SJSA1 (cell line): ENCODE results near the gene CCDC7. TPM values are rescaled to one million over a fixed set of nuclear protein-coding genes. Genes with fewer than 3 reads are reported as not detected.
"Not testable (repeated sequence)": the region's sequence is repeated elsewhere in the genome, so short reads cannot be mapped to it uniquely, and the experiment has no call there.

Experiments used
- DNase-seq, 2 experiments: peaks; one replicate each; pipeline ENCODE4 v3.0.0-alpha.2; 2015 to 2020; ENCODE audit warnings: low spot score in 2 of 2, low read depth in 1 of 2
- H3K27ac ChIP-seq: fragments of 250-450 bp; sonication (Bioruptor Pico); 2 replicates; pipeline ENCODE4 v1.5.1; 2020; ENCODE audit warnings: mild to moderate bottlenecking, moderate library complexity
- H3K27me3 ChIP-seq: fragments of 250-450 bp; sonication (Bioruptor Pico); replicated peaks from 2 replicates; pipeline ENCODE4 v1.5.1; 2020; ENCODE audit warnings: mild to moderate bottlenecking, moderate library complexity
- H3K36me3 ChIP-seq: fragments of 250-450 bp; sonication (Bioruptor Pico); 2 replicates; pipeline ENCODE4 v1.5.1; 2020; ENCODE audit warnings: mild to moderate bottlenecking
- H3K4me1 ChIP-seq: fragments of 250-450 bp; sonication (Bioruptor Pico); replicated peaks from 2 replicates; pipeline ENCODE4 v1.6.1; 2021; ENCODE audit warnings: mild to moderate bottlenecking
- H3K4me3 ChIP-seq: fragments of 250-450 bp; sonication (Bioruptor Pico); 2 replicates; pipeline ENCODE4 v1.5.1; 2020; ENCODE audit warnings: mild to moderate bottlenecking
- H3K9me3 ChIP-seq: fragments of 250-450 bp; sonication (Bioruptor Pico); replicated peaks from 2 replicates; pipeline ENCODE4 v1.5.1; 2020; ENCODE audit warnings: mild to moderate bottlenecking
- total RNA-seq: library from RNA; depleted of rRNA; stranded (reverse); fragments of >200 nt; shearing (Covaris generic); gene quantifications from 2 replicates; pipeline ENCODE4 v1.2.3, GENCODE V29; 2014

The CCDC7 gene
- total RNA-seq, 1 experiment from 2014 or later, result 4.8 TPM

DNA sequence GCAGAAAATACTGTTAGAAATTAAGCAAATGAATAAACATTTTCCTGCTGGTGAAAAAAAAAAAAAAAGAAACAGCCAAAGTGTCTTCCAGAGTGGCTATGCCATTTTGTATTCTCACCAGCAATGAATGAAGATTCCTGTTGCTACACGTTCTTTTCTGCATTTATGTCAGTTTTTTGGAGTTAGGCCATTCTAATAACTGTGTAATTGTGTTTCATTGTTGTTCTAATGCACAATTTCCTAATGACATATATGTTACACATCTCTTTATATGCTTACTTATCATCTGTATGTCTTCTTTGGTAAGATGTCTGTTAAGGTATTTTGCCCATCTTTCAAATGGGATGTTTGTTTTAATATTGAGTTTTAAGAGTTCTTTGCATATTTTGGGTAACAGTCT lies 298.4 kb downstream of the CCDC7 start:
- DNase-seq, result no peak
- Histone ChIP-seq H3K27ac (no peak overlapping the region), H3K4me3 (no peak overlapping the region), H3K4me1 (no peaks in the 10 kb centered on the region), H3K27me3 (no peaks in the 10 kb centered on the region), H3K9me3 (no peaks in the 10 kb centered on the region), H3K36me3 (no peaks in the 10 kb centered on the region)

DNA sequence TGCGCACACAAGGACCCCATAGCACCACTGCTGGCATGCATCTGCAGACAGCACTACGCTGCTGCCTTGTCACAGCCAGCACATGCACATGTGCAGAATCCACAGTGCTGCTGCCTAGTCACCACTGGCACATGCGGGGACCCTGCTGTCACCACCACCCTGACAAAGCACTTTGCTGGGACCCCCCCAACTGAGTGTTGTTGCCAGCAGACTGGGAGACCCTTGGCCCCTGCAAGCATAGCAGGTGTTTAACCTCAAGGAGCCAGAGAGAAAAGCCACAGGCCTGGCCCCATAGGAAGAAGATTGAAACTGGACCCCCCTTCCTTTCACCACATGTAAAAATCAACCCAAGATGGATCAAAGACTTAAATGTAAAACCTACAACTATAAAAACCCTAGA lies 300.9 kb downstream of the CCDC7 start:
- Histone ChIP-seq H3K4me1 (no peaks in the 10 kb centered on the region), H3K27me3 (no peaks in the 10 kb centered on the region), H3K9me3 (no peaks in the 10 kb centered on the region), H3K27ac (no peak overlapping the region), H3K4me3 (no peak overlapping the region), H3K36me3 (no peaks in the 10 kb centered on the region)
- DNase-seq, result no peak

DNA sequence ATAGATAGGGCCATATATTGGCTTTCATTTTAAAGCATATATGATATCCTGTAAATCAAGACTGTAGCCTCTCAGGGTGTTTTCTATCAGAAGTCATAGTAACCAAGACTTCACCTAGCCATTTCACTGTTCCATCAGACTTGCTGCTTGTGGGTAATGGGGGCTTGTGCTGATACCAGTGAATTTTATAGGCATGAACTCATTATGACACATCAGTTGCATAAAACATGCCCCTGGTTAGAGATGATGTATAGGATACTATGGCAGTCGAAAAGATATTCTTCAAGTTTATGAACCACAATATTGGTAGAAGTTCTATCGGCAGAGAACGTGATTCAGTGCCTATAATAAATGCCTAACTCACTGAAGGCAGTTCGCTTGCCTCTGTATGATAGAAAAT lies 305.6 kb downstream of the CCDC7 start:
- Histone ChIP-seq H3K4me1 (no peaks in the 10 kb centered on the region), H3K9me3 (no peaks in the 10 kb centered on the region), H3K4me3 (no peak overlapping the region), H3K27ac (no peak overlapping the region), H3K36me3 (no peaks in the 10 kb centered on the region), H3K27me3 (no peaks in the 10 kb centered on the region)
- no peak for DNase-seq

DNA sequence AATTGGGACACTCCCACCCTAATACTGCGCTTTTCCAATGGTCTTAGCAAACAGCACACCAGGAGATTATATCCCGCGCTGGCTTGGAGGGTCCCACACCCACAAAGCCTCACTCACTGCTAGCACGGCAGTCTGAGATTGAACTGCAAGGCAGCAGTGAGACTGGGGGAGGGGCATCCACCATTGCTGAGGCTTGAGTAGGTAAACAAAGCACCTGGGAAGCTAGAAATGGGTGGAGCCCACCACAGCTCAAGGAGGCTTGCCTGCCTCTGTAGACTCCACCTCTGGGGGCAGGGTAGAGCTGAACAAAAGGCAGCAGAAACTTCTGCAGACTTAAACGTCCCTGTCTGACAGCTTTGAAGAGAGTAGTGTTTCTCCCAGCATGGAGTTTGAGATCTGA lies 309.0 kb downstream of the CCDC7 start:
- not testable (repeated sequence) for DNase-seq, H3K36me3 ChIP-seq, H3K4me1 ChIP-seq, H3K27me3 ChIP-seq, H3K27ac ChIP-seq, H3K4me3 ChIP-seq, H3K9me3 ChIP-seq

DNA sequence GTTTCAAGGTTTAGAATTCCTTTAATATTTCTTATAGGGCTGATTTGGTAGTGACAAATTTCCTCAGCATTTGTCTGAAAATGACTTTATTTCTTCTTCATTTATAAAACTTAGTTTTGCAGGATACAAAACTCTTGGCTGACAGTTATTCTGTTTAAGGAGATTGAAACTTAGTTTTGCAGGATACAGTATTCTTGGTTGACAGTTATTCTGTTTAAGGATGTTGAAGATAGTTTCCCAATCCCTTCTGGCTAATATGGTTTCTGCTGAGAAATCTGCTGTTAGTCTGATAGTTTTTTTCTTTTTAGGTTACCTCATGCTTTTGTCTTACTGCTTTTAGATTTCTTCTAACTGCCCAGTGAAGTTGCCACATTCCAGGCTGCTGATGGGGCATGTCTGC lies 325.3 kb downstream of the CCDC7 start:
- Histone ChIP-seq H3K4me3 (no peak overlapping the region), H3K27ac (no peak overlapping the region), H3K27me3 (no peaks in the 10 kb centered on the region; the same call in 1 of the 2 replicates), H3K36me3 (no peaks in the 10 kb centered on the region), H3K4me1 (no peaks in the 10 kb centered on the region), H3K9me3 (no peaks in the 10 kb centered on the region)
- DNase-seq, result no peak

DNA sequence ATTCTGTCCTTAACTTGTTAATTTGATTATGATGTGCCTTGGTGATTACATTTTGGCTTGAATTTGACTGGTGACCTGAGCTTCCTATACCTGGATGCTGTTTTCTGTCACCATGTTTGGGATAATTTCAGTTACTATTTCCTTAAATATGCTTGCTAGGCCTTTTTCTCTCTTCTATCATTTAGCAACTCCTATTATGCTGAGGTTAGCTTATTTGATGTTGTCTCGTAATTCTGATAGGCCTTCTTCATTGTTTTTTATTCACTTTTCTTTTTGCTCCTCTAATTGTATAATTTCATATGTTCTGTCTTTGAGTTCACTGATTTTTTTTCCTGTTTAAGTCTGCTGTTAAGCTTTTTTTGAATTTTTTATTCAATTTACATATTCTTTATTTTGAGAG lies 327.2 kb downstream of the CCDC7 start:
- Histone ChIP-seq H3K27ac (no peak overlapping the region), H3K4me3 (no peak overlapping the region), H3K9me3 (no peaks in the 10 kb centered on the region), H3K4me1 (no peaks in the 10 kb centered on the region), H3K27me3 (no peaks in the 10 kb centered on the region; the same call in 1 of the 2 replicates), H3K36me3 (no peaks in the 10 kb centered on the region)
- no peak for DNase-seq

DNA sequence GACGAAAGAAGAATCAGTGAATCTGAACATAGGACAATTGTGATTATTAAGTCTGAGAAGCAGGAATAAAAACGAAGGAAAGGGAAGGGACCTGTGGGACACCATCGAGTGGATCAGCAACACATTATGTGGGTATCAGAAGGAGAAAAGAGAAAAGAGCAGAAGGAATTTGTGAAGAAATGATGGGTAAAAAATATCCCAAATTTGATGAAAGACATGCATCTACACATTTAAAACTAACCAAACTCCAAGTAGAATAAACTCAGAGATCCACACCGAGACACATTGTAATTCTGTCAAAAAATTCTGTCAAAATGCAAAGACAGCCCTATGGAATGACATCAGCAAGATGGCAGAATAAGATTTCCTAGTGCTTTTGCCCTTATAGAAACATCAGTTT lies 341.0 kb downstream of the CCDC7 start:
- Histone ChIP-seq H3K36me3 (no peaks in the 10 kb centered on the region), H3K4me1 (no peaks in the 10 kb centered on the region), H3K9me3 (no peaks in the 10 kb centered on the region), H3K27ac (no peak overlapping the region), H3K27me3 (no peaks in the 10 kb centered on the region), H3K4me3 (no peak overlapping the region)
- DNase-seq, result no peak

DNA sequence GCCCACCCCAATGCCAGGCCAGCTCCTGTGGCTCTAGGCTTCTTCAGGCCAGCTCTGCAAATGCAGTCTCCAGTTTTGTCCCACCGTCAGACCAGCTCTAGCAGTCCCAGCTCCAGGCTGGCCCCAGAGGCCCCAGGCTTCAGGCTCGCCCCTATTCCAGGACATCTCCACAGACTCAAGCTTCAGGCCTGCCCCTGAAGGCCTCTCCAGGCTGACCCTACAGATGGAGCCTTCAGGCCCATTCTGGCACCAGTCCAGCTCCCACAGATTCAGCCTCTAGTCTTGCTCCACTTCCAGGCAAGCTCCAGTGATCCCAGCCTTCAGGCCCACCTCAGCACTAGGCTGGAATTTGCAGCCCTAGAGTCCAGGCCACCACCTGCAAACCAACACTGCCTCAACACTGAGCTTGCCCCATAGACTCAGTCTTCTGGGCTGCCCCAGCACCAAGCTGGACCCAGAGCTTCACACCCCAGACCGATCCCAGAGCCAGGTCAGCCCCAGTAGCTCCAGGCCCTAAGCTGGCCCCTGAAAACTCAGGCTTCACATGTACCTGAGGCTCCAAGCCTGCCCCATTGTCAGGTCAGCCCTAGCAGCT lies 341.8 kb downstream of the CCDC7 start:
- Histone ChIP-seq H3K27me3 (no peaks in the 10 kb centered on the region), H3K9me3 (no peaks in the 10 kb centered on the region), H3K36me3 (no peaks in the 10 kb centered on the region), H3K27ac (no peak overlapping the region), H3K4me3 (no peak overlapping the region), H3K4me1 (no peaks in the 10 kb centered on the region)
- DNase-seq, result no peak

DNA sequence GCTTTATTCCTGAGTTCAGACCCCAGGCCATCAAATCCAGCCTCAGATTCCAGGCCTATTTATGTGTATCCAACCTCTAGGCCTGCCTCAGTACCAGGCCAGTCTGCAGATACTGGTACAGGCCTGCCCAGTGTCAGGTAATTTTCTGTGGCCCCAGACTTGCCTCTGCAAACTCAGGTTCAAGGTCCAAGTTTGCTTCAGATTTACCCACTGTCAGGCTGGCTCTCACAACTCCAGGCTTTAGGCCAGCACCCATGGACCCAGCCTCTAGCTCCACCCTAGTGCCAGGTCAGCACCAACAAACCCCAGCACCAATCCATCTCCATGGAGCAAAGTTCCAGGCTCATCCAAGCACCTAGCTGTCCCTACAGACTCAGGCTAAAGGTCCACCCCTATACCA lies 342.4 kb downstream of the CCDC7 start:
- no peaks in the 10 kb centered on the region for H3K36me3 ChIP-seq
- H3K9me3 ChIP-seq, result no peaks in the 10 kb centered on the region
- H3K27ac ChIP-seq, result no peak overlapping the region
- no peaks in the 10 kb centered on the region for H3K27me3 ChIP-seq
- H3K4me1 ChIP-seq, result no peaks in the 10 kb centered on the region
- H3K4me3 ChIP-seq, result no peak overlapping the region
- no peak for DNase-seq

DNA sequence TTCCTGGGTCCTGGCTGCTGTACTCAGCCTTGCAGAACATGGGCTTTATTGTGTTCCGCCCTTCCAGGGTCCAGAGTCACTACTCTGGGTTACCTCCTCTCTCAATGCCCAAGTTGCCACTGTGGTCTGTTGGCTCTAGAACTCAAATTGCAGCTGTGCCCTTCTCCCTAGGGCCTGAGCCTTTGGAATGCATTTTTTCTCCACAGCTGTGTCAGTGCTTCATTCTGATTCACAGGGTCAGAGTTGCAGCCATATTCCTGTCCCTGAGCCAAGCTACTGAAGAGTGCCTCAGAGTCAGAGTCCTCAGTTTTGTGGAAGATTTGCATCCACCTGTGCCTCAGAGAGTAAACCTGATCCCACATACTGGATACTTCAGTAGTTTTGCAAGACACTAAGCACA lies 344.5 kb downstream of the CCDC7 start:
- H3K27ac ChIP-seq, result no peak overlapping the region
- no peak for DNase-seq
- H3K4me3 ChIP-seq, result no peak overlapping the region
- H3K9me3 ChIP-seq, result no peaks in the 10 kb centered on the region
- no peaks in the 10 kb centered on the region for H3K36me3 ChIP-seq
- H3K4me1 ChIP-seq, result peaks cover 10% of the 10 kb centered on the region
- no peaks in the 10 kb centered on the region for H3K27me3 ChIP-seq

DNA sequence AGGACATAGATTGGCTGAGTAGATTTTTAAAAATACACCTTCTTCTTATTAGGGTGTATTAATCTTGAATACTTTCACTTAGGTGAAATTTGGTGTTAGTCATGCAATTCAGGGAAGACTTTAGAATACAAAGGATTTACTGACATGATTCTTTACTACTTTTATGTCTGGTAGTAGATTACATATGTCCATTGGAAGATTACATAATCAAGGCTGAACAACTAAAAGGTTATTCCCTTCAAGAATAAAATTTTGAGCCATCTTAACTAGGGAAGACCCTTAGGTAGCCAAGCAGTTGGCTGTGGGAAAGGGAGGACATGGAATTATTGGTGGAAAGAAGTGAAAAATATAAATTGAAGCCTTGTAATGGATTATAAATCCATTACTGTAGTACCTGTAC lies 347.1 kb downstream of the CCDC7 start:
- Histone ChIP-seq H3K4me3 (no peak overlapping the region), H3K4me1 (peaks cover 10% of the 10 kb centered on the region), H3K27ac (no peak overlapping the region), H3K9me3 (no peaks in the 10 kb centered on the region), H3K36me3 (no peaks in the 10 kb centered on the region), H3K27me3 (no peaks in the 10 kb centered on the region)
- no peak for DNase-seq

DNA sequence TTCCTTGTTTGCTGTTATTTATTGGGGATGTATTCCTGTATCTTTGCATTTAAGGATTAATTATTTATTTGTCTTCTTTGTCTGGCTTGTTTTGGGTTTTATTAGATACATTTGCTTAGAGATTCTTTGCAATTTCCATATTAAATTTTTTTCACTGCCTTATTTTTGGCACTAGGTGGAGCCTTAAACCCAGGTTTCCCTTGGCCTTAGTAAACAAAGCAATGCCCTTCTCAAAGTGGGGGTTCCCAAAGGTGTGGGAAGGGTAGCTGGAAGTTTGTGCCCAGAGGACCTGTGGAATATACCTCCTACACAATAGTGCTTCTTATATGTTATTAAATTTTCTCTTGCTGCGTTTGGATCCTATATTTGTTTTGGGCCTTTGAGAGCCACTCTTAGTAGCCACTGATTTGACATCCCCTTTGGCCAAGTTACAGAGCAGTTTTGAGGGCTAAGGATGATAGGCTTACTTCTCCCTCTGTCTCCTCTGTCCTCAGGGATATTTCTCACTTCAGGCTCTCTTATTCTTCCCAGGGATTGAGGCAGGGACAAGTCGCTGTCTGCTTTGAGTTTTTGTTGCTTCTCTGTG lies 349.8 kb downstream of the CCDC7 start:
- peaks cover 10% of the 10 kb centered on the region for H3K4me1 ChIP-seq
- peak in 1 of 2 experiments; percentile 37 for DNase-seq
- no peaks in the 10 kb centered on the region for H3K36me3 ChIP-seq
- no peaks in the 10 kb centered on the region for H3K27me3 ChIP-seq
- H3K27ac ChIP-seq, result no peak overlapping the region
- H3K9me3 ChIP-seq, result no peaks in the 10 kb centered on the region
- H3K4me3 ChIP-seq, result no peak overlapping the region

DNA sequence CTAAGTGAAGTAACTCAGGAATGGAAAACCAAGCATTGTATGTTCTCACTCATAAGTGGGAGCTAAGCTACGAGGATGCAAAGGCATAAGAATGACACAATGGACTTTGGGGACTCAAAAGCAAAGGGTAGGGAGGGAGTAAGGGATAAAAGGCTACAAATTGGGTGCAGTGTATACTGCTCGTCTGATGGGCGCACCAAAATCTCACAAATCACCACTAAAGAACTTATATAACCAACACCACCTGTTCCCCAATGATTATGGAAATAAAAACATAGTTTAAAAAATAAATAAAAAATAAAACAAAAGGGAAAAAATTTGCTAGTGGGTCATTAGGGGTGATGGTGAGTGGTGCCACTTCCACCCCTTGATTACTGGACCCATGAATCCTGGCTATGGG lies 351.5 kb downstream of the CCDC7 start:
- not testable (repeated sequence) for H3K27ac ChIP-seq, H3K4me3 ChIP-seq, H3K36me3 ChIP-seq, H3K9me3 ChIP-seq, H3K27me3 ChIP-seq, H3K4me1 ChIP-seq, DNase-seq

DNA sequence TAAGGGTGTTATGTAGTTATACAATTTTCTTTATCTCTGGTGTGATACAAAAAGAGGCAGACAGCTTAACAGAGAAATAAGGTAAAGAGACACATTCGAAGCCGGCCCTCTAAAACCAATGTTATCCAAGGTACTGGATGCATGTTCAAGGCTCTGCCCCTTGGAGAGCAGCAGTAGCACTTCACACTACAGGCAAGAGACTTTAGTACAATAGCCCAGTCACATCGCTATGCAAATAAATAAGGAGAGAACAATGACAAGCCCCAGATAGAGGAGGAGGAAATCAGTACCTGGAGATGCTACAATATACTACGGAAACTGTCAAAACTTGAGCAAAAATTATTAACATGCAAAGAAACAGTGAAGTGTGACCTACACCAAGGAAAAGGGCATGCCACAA lies 401.0 kb downstream of the CCDC7 start:
- Histone ChIP-seq H3K27ac (no peak overlapping the region), H3K9me3 (no peaks in the 10 kb centered on the region), H3K4me1 (no peaks in the 10 kb centered on the region), H3K4me3 (no peak overlapping the region), H3K27me3 (no peaks in the 10 kb centered on the region; the same call in 1 of the 2 replicates), H3K36me3 (no peaks in the 10 kb centered on the region)
- DNase-seq, result no peak

DNA sequence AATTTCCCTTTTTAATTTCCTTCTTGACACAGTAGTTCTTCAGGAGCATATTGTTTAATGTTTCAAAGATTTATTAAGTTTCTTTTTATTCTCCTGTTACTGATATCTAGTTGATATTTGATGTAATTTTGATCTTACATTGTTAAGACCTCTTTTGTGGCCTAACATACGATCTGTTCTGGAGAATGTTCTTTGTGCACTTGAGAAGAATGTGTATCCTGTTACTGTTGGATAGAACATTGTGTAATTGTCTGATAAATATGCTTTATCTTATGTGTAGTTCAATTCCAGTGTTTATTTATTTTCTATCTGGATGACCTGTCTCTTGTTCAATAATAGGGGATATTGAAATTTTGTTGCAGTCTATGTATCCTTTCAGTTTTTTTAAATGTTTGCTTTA lies 405.4 kb downstream of the CCDC7 start:
- no peak overlapping the region for H3K27ac ChIP-seq
- DNase-seq, result no peak

More for the DNA sequence above, 405.4 kb downstream of the CCDC7 start:
- H3K4me3 ChIP-seq, result no peak overlapping the region
- no peaks in the 10 kb centered on the region for H3K36me3 ChIP-seq
- H3K9me3 ChIP-seq, result no peaks in the 10 kb centered on the region
- no peaks in the 10 kb centered on the region for H3K4me1 ChIP-seq
- H3K27me3 ChIP-seq, result no peaks in the 10 kb centered on the region
